Prostate gland (tissue), 2 donors: ENCODE measurements around the gene BCL2L11. TPM values are rescaled to one million over a fixed set of nuclear protein-coding genes. Genes with fewer than 3 reads are reported as not detected.
A peak's percentile ranks its signal among the peaks of the same experiment; 100 is the strongest.

ENCODE experiments used
- DNase-seq: peaks from one replicate; pipeline ENCODE4 v3.0.0-alpha.2; 2019; ENCODE audit warnings: low spot score
- H3K27ac ChIP-seq, 2 donors: fragments of 200-600 bp; sonication (generic); 2 replicates each; pipeline ENCODE4 v1.5.1; 2017 to 2019
- H3K27me3 ChIP-seq: fragments of 200-600 bp; sonication (generic); replicated peaks from 2 replicates; pipeline ENCODE4 v1.5.1; 2019; ENCODE audit not compliant: insufficient read depth
- H3K36me3 ChIP-seq, 2 donors: fragments of 200-600 bp; sonication (generic); 1 replicate in 1 of 2; 2 replicates in 1 of 2; pipeline versions ENCODE4 v1.5.1 to v1.8.1; 2017 to 2019
- H3K4me1 ChIP-seq: fragments of 200-600 bp; sonication (generic); replicated peaks from 2 replicates; pipeline ENCODE4 v1.5.1; 2019
- H3K4me3 ChIP-seq, 2 donors: fragments of 200-600 bp; sonication (generic); 2 replicates each; pipeline ENCODE4 v1.5.1; 2017 to 2019
- H3K9me3 ChIP-seq: fragments of 200-600 bp; sonication (generic); 2 replicates; pipeline ENCODE4 v1.5.1; 2017
- POLR2A ChIP-seq: fragments of 450-650 bp; IDR thresholded peaks from one replicate; pipeline ENCODE4 v1.6.1; 2016; ENCODE audit warnings: antibody characterized with exemption, mild to moderate bottlenecking
- POLR2AphosphoS5 ChIP-seq: sonication (generic); formaldehyde crosslinking; IDR thresholded peaks from one replicate; pipeline ENCODE4 v1.6.1; 2017; ENCODE audit warnings: antibody characterized with exemption
- WGBS: methylation state at CpG from one replicate; pipeline ENCODE4 v1.1.5; 2018; 5-methylcytosine and 5-hydroxymethylcytosine counted together
- intact Hi-C: fragments of 100-400 bp; cut with DNase I; formaldehyde crosslinking; loops from one replicate; pipeline ENCODE4 v1.14.2; 2022
- total RNA-seq, 2 donors: library from RNA; depleted of rRNA; stranded (reverse); fragments of >200 nt; gene quantifications; one replicate each; pipeline ENCODE4 v1.1.0, GENCODE V29; 2016
- TF ChIP-seq, protein P1 (sequence below), 4 experiments: fragments of 200-600 bp in 2 of 4; fragments of 450-650 bp in 2 of 4; sonication (generic) in 2 of 4; IDR thresholded peaks; 1 replicate in 3 of 4; 2 replicates in 1 of 4; pipeline ENCODE4 v1.5.1; 2016 to 2019; ENCODE audit warnings: antibody characterized with exemption in 4 of 4, mild to moderate bottlenecking in 2 of 4, moderate library complexity in 2 of 4

The BCL2L11 gene
- total RNA-seq, 2 donors from 2014 or later, result 28.3 to 55.3 TPM

DNA sequence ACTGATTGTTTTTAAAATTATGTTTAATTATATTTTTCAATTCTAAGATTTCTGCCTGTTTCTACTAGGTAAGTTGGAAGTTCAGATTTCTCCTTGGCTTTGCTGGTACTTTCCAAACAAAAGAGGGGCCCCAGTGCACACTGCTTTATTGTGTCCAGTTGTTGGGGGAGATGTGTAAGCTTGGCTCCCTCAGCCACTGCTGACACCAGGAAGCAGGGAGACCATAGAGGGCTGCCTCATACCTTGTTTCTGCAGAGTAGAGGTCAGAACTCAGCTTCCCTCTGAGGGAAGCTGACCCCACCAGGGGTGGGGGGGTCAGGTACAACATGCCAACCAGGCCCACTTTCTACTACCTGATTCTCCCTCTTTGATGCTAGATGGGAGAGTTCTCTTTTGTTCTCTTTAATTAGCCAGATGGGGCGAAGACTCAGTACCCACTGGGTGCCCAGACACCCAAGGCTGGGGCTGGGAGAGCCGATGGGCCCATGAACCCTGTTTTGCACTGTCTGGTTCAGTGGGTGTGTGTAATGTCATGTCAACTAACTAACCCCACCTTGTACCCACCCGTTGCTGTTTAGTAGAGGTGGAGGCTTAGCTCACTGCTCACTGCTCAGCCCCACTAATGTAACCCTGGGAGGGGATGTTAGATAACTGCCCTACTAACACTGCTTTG, 14.7 kb downstream of the BCL2L11 start:
- no peak overlapping the region for H3K27ac ChIP-seq
- H3K9me3 ChIP-seq, result no peaks in the 10 kb centered on the region
- WGBS, result 92% methylated on average over 3 of the region's 3 CpGs
- intact Hi-C loops, result no loop called here
- no peak overlapping the region for H3K4me3 ChIP-seq
- no peaks in the 10 kb centered on the region for H3K36me3 ChIP-seq
- peaks cover 5% of the 10 kb centered on the region for H3K4me1 ChIP-seq
- no peak for DNase-seq
- H3K27me3 ChIP-seq, result no peaks in the 10 kb centered on the region
- TF ChIP-seq POLR2AphosphoS5, result no peak
- no peak for TF ChIP-seq POLR2A
- TF ChIP-seq, protein P1, sequence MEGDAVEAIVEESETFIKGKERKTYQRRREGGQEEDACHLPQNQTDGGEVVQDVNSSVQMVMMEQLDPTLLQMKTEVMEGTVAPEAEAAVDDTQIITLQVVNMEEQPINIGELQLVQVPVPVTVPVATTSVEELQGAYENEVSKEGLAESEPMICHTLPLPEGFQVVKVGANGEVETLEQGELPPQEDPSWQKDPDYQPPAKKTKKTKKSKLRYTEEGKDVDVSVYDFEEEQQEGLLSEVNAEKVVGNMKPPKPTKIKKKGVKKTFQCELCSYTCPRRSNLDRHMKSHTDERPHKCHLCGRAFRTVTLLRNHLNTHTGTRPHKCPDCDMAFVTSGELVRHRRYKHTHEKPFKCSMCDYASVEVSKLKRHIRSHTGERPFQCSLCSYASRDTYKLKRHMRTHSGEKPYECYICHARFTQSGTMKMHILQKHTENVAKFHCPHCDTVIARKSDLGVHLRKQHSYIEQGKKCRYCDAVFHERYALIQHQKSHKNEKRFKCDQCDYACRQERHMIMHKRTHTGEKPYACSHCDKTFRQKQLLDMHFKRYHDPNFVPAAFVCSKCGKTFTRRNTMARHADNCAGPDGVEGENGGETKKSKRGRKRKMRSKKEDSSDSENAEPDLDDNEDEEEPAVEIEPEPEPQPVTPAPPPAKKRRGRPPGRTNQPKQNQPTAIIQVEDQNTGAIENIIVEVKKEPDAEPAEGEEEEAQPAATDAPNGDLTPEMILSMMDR (IDR thresholded peaks at IDR 0.05), result no peak

DNA sequence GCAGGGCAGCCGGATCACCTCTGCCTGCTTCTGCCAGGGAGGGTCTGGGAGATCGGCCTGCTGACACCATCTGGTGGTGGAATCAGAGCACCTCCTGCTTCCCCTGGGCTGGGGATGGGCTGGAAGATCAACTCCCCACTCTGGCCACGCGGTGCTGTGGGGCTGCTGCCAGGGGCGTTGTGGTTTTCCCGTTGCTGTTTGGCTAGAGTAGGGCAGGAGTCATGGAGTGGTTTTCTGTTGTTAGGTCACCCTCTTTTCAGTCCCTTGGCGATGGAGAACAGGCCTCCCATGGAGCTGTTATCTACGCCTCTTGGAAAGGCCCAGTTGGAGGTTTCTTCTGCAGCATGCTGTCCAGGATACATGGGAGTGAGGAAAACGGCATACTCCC, 15.2 kb downstream of the BCL2L11 start:
- H3K36me3 ChIP-seq, result no peaks in the 10 kb centered on the region
- H3K27ac ChIP-seq, result no peak overlapping the region
- no peaks in the 10 kb centered on the region for H3K27me3 ChIP-seq
- 87% methylated on average over 9 of the region's 9 CpGs for WGBS
- TF ChIP-seq, protein P1 (IDR thresholded peaks at IDR 0.05), result no peak
- TF ChIP-seq POLR2AphosphoS5 (no peak), POLR2A (no peak)
- intact Hi-C loops, result no loop called here
- H3K9me3 ChIP-seq, result no peaks in the 10 kb centered on the region
- peaks cover 5% of the 10 kb centered on the region for H3K4me1 ChIP-seq
- no peak overlapping the region for H3K4me3 ChIP-seq
- no peak for DNase-seq

DNA sequence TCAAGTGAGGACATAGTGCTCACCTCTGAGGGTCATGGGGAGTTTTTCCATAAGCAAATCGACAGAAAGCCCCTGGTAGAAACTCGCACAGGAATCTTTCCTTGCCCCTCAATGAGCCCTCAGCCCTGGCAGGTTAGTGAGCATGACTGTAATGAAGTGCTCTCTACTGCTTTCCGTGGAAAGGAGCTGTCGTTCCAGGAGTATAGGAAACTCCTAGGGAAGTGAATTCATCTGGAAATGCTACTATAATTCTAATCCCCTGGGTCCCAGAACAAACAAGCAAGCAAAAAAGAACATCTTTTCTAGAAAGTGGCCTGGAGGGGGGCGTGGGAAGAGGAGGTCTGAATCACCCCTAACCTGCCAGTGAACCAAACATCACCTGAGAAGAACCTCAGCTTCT, 18.1 kb downstream of the BCL2L11 start:
- no peak for DNase-seq
- no peaks in the 10 kb centered on the region for H3K27me3 ChIP-seq
- no peaks in the 10 kb centered on the region for H3K9me3 ChIP-seq
- WGBS, result 78% methylated on average over 5 of the region's 5 CpGs
- peak overlapping the region in 1 of 2 donors; percentile 47 for H3K27ac ChIP-seq
- no peak overlapping the region for H3K4me3 ChIP-seq
- peaks cover 5% of the 10 kb centered on the region for H3K4me1 ChIP-seq
- TF ChIP-seq POLR2A, result no peak
- H3K36me3 ChIP-seq, result no peaks in the 10 kb centered on the region
- intact Hi-C loops, result no loop called here

DNA sequence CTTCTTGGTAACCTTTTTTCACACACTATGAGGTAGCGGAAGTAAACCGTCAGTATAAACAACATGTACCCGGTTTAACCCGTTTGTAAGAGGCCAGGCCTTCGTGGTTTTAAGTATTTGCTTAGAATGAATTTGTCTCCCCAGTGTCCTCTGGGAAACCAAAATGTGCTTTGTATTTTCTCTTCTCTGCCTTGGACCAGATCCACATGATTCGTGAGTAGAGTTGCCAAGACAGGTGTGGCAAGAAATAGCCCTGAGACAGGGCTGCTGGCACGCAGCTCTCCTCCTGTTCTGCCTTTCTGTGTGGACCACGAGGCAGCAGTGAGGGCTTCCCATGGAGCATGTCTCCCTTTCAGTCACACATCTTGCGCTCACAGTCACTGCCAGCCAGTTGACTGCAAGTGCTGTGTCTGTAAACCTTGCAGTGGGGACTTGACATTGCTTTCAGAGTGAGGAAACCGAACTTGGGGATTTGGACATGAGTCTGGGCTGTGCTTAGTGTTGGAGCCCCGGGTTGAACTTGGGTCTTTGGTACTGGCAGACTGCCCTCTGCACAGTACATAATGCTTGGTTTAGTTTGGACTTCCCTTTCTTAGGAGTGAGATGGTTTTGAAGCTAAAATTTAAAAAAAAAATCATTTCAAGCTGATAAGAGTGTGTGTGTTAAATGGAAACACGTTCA, 19.1 kb downstream of the BCL2L11 start:
- Histone ChIP-seq H3K27me3 (no peaks in the 10 kb centered on the region), H3K36me3 (no peaks in the 10 kb centered on the region), H3K27ac (peak overlapping the region; percentile 2 to 33), H3K9me3 (no peaks in the 10 kb centered on the region), H3K4me1 (peaks cover 5% of the 10 kb centered on the region), H3K4me3 (no peak overlapping the region)
- intact Hi-C loops, result no loop called here
- TF ChIP-seq, protein P1 (IDR thresholded peaks at IDR 0.05), result no peak
- TF ChIP-seq POLR2AphosphoS5, result peak; percentile 88
- TF ChIP-seq POLR2A, result no peak
- peak; percentile 76 for DNase-seq
- whole genome bisulfite sequencing, result 44% methylated on average over 12 of the region's 12 CpGs

DNA sequence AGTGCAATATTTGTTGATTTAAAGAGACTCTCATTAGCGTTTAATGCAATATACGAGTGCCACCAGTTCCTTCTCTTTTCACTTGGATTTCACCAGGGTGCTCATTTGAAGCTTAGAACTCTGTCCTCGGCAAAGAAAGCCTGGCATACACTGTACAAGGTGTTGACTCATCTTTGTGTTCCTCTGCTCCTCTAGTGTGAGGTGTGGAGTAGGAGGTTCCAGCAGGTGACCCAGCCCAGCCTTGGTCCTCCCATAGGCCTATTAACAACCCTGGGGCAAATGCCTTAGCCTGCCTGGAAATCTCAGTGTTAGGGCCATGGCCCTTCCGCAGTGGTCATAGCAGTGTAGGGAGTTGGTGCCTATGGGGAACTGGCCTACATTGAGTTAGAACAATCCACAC, 20.1 kb downstream of the BCL2L11 start:
- intact Hi-C loops, result no loop called here
- 94% methylated on average over 4 of the region's 4 CpGs for WGBS
- no peaks in the 10 kb centered on the region for H3K9me3 ChIP-seq
- H3K36me3 ChIP-seq, result no peaks in the 10 kb centered on the region
- no peak overlapping the region for H3K27ac ChIP-seq
- no peaks in the 10 kb centered on the region for H3K27me3 ChIP-seq
- peaks cover 5% of the 10 kb centered on the region for H3K4me1 ChIP-seq
- no peak for TF ChIP-seq POLR2A
- no peak for TF ChIP-seq POLR2AphosphoS5
- TF ChIP-seq, protein P1 (IDR thresholded peaks at IDR 0.05), result no peak
- no peak overlapping the region for H3K4me3 ChIP-seq
- no peak for DNase-seq
